H9 (cell line): Measurements from ENCODE around the gene RPS21. TPM values are rescaled to one million over a fixed set of nuclear protein-coding genes. Genes with fewer than 3 reads are reported as not detected.

Experiments used
- DNase-seq: peaks from one replicate; pipeline ENCODE4 v3.0.0-alpha.2; 2017
- H2AFZ ChIP-seq: one replicate; pipeline ENCODE4 v1.6.1; 2013; ENCODE audit warnings: mild to moderate bottlenecking, low read length, control low read depth, moderate library complexity
- H2AK5ac ChIP-seq: 2 replicates; pipeline ENCODE4 v1.6.1; 2013; ENCODE audit warnings: low read length, control low read depth, mixed read lengths; ENCODE audit not compliant: insufficient read length
- H2BK120ac ChIP-seq: one replicate; pipeline ENCODE4 v1.6.1; 2013; ENCODE audit warnings: low read depth, mild to moderate bottlenecking, low read length, control low read depth, inconsistent platforms; ENCODE audit not compliant: poor library complexity, severe bottlenecking
- H2BK12ac ChIP-seq: 2 replicates; pipeline ENCODE4 v1.6.1; 2013; ENCODE audit warnings: low read length, control low read depth, mixed read lengths, low read depth; ENCODE audit not compliant: insufficient read length
- H2BK15ac ChIP-seq: 2 replicates; pipeline ENCODE4 v1.6.1; 2013; ENCODE audit warnings: low read depth, low read length, control low read depth
- H2BK20ac ChIP-seq: one replicate; pipeline ENCODE4 v1.6.1; 2013; ENCODE audit warnings: low read depth, mild to moderate bottlenecking, low read length, control low read depth, inconsistent platforms; ENCODE audit not compliant: poor library complexity, severe bottlenecking
- H2BK5ac ChIP-seq: 2 replicates; pipeline ENCODE4 v1.6.1; 2013; ENCODE audit warnings: low read length, control low read depth, mixed read lengths; ENCODE audit not compliant: insufficient read length
- H3K14ac ChIP-seq: 2 replicates; pipeline ENCODE4 v1.6.1; 2013; ENCODE audit warnings: low read length, control low read depth; ENCODE audit not compliant: insufficient read depth
- H3K18ac ChIP-seq: 2 replicates; pipeline ENCODE4 v1.6.1; 2013; ENCODE audit warnings: low read depth, mild to moderate bottlenecking, mixed read lengths, low read length, control low read depth; ENCODE audit not compliant: insufficient read length
- H3K23ac ChIP-seq: 2 replicates; pipeline ENCODE4 v1.6.1; 2013; ENCODE audit warnings: low read length, control low read depth, mixed read lengths, low read depth; ENCODE audit not compliant: insufficient read length
- H3K23me2 ChIP-seq: 2 replicates; pipeline ENCODE4 v1.6.1; 2013; ENCODE audit warnings: low read depth, mild to moderate bottlenecking, mixed read lengths, low read length, control low read depth; ENCODE audit not compliant: insufficient read length, poor library complexity, severe bottlenecking
- H3K27ac ChIP-seq: 2 replicates; pipeline ENCODE4 v1.5.1; 2013; ENCODE audit warnings: low read length, control low read depth, mixed read lengths, low read depth; ENCODE audit not compliant: insufficient read length
- H3K27me3 ChIP-seq: 2 replicates; pipeline ENCODE4 v1.6.1; 2013; ENCODE audit warnings: low read length, control low read depth, inconsistent platforms; ENCODE audit not compliant: insufficient read depth
- H3K4ac ChIP-seq: 2 replicates; pipeline ENCODE4 v1.6.1; 2013; ENCODE audit warnings: low read depth, mild to moderate bottlenecking, control low read depth, inconsistent platforms, low read length, moderate library complexity
- H3K4me1 ChIP-seq: 2 replicates; pipeline ENCODE4 v1.6.1; 2013; ENCODE audit warnings: low read length, control low read depth, inconsistent platforms; ENCODE audit not compliant: insufficient read depth
- H3K4me2 ChIP-seq: 2 replicates; pipeline ENCODE4 v1.6.1; 2013; ENCODE audit warnings: low read length, control low read depth, mixed read lengths; ENCODE audit not compliant: insufficient read length, insufficient read depth
- H3K56ac ChIP-seq: 2 replicates; pipeline ENCODE4 v1.6.1; 2013; ENCODE audit warnings: low read depth, mild to moderate bottlenecking, mixed read lengths, low read length, control low read depth; ENCODE audit not compliant: insufficient read length
- H3K79me1 ChIP-seq: 2 replicates; pipeline ENCODE4 v1.6.1; 2013; ENCODE audit warnings: low read depth, mild to moderate bottlenecking, moderate library complexity, low read length, control low read depth, inconsistent platforms; ENCODE audit not compliant: insufficient read depth, poor library complexity, severe bottlenecking
- H3K79me2 ChIP-seq: 2 replicates; pipeline ENCODE4 v1.6.1; 2013; ENCODE audit warnings: low read length, control low read depth, inconsistent platforms; ENCODE audit not compliant: insufficient read depth
- H3K9ac ChIP-seq: 2 replicates; pipeline ENCODE4 v1.6.1; 2013; ENCODE audit warnings: low read length, control low read depth, mixed read lengths; ENCODE audit not compliant: insufficient read length; ENCODE audit errors: extremely low read depth
- H3K9me3 ChIP-seq: one replicate; pipeline ENCODE4 v1.6.1; 2013; ENCODE audit warnings: low read depth, low read length, inconsistent platforms; ENCODE audit not compliant: control insufficient read depth
- H3T11ph ChIP-seq: one replicate; pipeline ENCODE4 v1.6.1; 2013; ENCODE audit warnings: mild to moderate bottlenecking, low read length, control low read depth, inconsistent platforms
- H4K20me1 ChIP-seq: one replicate; pipeline ENCODE4 v1.6.1; 2013; ENCODE audit not compliant: control insufficient read depth, insufficient read length, insufficient read depth
- H4K5ac ChIP-seq: 2 replicates; pipeline ENCODE4 v1.6.1; 2013; ENCODE audit warnings: low read depth, mild to moderate bottlenecking, mixed read lengths, low read length, control low read depth; ENCODE audit not compliant: insufficient read length
- H4K8ac ChIP-seq: replicated peaks from 2 replicates; pipeline ENCODE4 v1.6.1; 2013; ENCODE audit warnings: low read length, control low read depth, mixed read lengths, low read depth; ENCODE audit not compliant: insufficient read length
- H4K91ac ChIP-seq: 2 replicates; pipeline ENCODE4 v1.6.1; 2013; ENCODE audit warnings: low read depth, mild to moderate bottlenecking, moderate library complexity, mixed read lengths, low read length, control low read depth; ENCODE audit not compliant: insufficient read length
- H3K27ac Mint-ChIP-seq, 3 experiments: 2 replicates in 2 of 3; 3 replicates in 1 of 3; pipeline ENCODE4 v1.8.0; 2020 to 2021; ENCODE audit warnings: mixed read lengths in 3 of 3, mild to moderate bottlenecking in 1 of 3, moderate library complexity in 1 of 3
- H3K27me3 Mint-ChIP-seq: 2 replicates; pipeline ENCODE4 v1.8.0; 2021; ENCODE audit warnings: low read depth, mild to moderate bottlenecking, moderate library complexity, mixed read lengths
- H3K36me3 Mint-ChIP-seq, 3 experiments: 2 replicates in 2 of 3; 3 replicates in 1 of 3; pipeline ENCODE4 v1.8.0; 2020 to 2021; ENCODE audit warnings: low read depth in 3 of 3, mixed read lengths in 3 of 3; ENCODE audit not compliant: insufficient read depth in 1 of 3
- H3K4me1 Mint-ChIP-seq, 2 experiments: 2 replicates each; pipeline ENCODE4 v1.8.0; 2020; ENCODE audit warnings: mixed read lengths in 2 of 2
- H3K4me3 Mint-ChIP-seq, 2 experiments: 2 replicates in 1 of 2; 3 replicates in 1 of 2; pipeline ENCODE4 v1.8.0; 2020 to 2021; ENCODE audit warnings: mild to moderate bottlenecking in 2 of 2, mixed read lengths in 2 of 2, moderate library complexity in 1 of 2
- H3K9me3 Mint-ChIP-seq, 2 experiments: 2 replicates in 1 of 2; 3 replicates in 1 of 2; pipeline ENCODE4 v1.8.0; 2020; ENCODE audit warnings: mild to moderate bottlenecking in 2 of 2, mixed read lengths in 2 of 2, moderate library complexity in 1 of 2
- CTCF ChIP-seq: fragments of 200-600 bp; sonication (generic); conservative IDR thresholded peaks from 3 replicates; pipeline ENCODE4 v1.8.0; 2021; ENCODE audit warnings: antibody characterized with exemption, mild to moderate bottlenecking
- WGBS: extraction: QIAGEN DNeasy Blood & Tissue Kit; methylation state at CpG from one replicate; pipeline ENCODE4 v1.1.7; 2013; ENCODE audit warnings: missing lambda C conversion rate, low lambda C conversion rate, mixed read lengths; ENCODE audit not compliant: insufficient read length; ENCODE audit errors: extremely low coverage; 5-methylcytosine and 5-hydroxymethylcytosine counted together
- total RNA-seq: library from RNA; stranded (reverse); gene quantifications from 2 replicates; pipeline ENCODE4 v1.2.1, GENCODE V29; 2021

Gene RPS21
- total RNA-seq, 1 experiment from 2014 or later: 1,715 TPM

DNA sequence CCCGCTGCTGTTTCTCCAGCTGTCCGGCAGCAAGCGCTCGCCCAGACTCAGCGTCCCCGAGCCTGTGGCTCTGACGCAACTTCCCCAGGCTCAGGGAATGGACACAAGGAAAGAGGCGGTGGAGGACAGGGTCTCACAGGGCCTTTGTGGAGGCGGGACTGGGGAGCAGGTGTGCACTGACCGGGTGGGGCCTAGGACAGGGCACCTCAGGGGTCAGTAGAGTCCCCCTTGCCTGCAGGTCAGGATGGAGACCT lies 39.8 kb upstream of the RPS21 start:
- Histone ChIP-seq H3K9ac (no peak overlapping the region), H3K14ac (no peak overlapping the region), H3K56ac (no peak overlapping the region), H3K79me2 (no peaks in the 10 kb centered on the region), H2BK15ac (no peak overlapping the region), H2BK120ac (no peak overlapping the region), H3K27ac (no peak overlapping the region), H4K8ac (no peak overlapping the region), H3K4ac (no peak overlapping the region), H4K91ac (no peak overlapping the region), H2BK20ac (no peak overlapping the region), H3K23me2 (no peaks in the 10 kb centered on the region), H3K18ac (no peak overlapping the region), H3K9me3 (no peaks in the 10 kb centered on the region), H3K79me1 (no peaks in the 10 kb centered on the region), H4K20me1 (no peaks in the 10 kb centered on the region), H2BK12ac (no peak overlapping the region), H2AK5ac (no peak overlapping the region), H3K23ac (no peak overlapping the region), H4K5ac (no peak overlapping the region), H3T11ph (no peak overlapping the region), H3K27me3 (no peaks in the 10 kb centered on the region), H3K4me2 (no peak overlapping the region), H2AFZ (no peak overlapping the region), H3K4me1 (no peaks in the 10 kb centered on the region), H2BK5ac (no peak overlapping the region)
- WGBS: no CpG with 5 or more reads among the region's 10 CpGs
- H3K27ac Mint-ChIP-seq: no peak overlapping the region
- no peaks in the 10 kb centered on the region; the same call in 1 of the 2 replicates for H3K27me3 Mint-ChIP-seq
- TF ChIP-seq CTCF: no peak
- no peak overlapping the region for H3K4me3 Mint-ChIP-seq
- peaks cover 18 to 80% (median 77%) of the 10 kb centered on the region in 3 experiments for H3K36me3 Mint-ChIP-seq
- peaks cover 9 to 18% of the 10 kb centered on the region in 2 experiments for H3K9me3 Mint-ChIP-seq
- H3K4me1 Mint-ChIP-seq: no peaks in the 10 kb centered on the region
- DNase-seq: no peak
